Stomach smooth muscle (tissue), 2 donors: Measurements from ENCODE around the gene IL27RA.
"Not testable (repeated sequence)": the region's sequence is repeated elsewhere in the genome, so short reads cannot be mapped to it uniquely, and the experiment has no call there.

Experiments
- H3K27ac ChIP-seq: one replicate; pipeline ENCODE4 v1.7.0; 2013; ENCODE audit warnings: mild to moderate bottlenecking, low read length, inconsistent platforms
- H3K27me3 ChIP-seq, 2 donors: one replicate each; pipeline ENCODE4 v1.7.0; 2013; ENCODE audit warnings: low read length in 2 of 2; ENCODE audit not compliant: insufficient read depth in 2 of 2, control insufficient read depth in 1 of 2
- H3K36me3 ChIP-seq, 2 donors: one replicate each; pipeline ENCODE4 v1.7.0; 2013; ENCODE audit warnings: low read length in 2 of 2; ENCODE audit not compliant: control insufficient read depth in 2 of 2, insufficient read depth in 2 of 2
- H3K4me1 ChIP-seq: one replicate; pipeline ENCODE4 v1.7.0; 2013; ENCODE audit warnings: low read length; ENCODE audit not compliant: control insufficient read depth, insufficient read depth
- H3K4me3 ChIP-seq, 2 donors: one replicate each; pipeline ENCODE4 v1.7.0; 2013; ENCODE audit warnings: low read length in 2 of 2
- H3K9ac ChIP-seq, 2 donors: one replicate each; pipeline ENCODE4 v1.7.0; 2013; ENCODE audit warnings: low read length in 2 of 2, mild to moderate bottlenecking in 1 of 2
- H3K9me3 ChIP-seq, 2 donors: one replicate each; pipeline ENCODE4 v1.7.0; 2013; ENCODE audit warnings: low read length in 2 of 2; ENCODE audit not compliant: control insufficient read depth in 2 of 2
- donor health status: healthy.
- donor health status: Pancreatic carcinoma.

The IL27RA gene

DNA sequence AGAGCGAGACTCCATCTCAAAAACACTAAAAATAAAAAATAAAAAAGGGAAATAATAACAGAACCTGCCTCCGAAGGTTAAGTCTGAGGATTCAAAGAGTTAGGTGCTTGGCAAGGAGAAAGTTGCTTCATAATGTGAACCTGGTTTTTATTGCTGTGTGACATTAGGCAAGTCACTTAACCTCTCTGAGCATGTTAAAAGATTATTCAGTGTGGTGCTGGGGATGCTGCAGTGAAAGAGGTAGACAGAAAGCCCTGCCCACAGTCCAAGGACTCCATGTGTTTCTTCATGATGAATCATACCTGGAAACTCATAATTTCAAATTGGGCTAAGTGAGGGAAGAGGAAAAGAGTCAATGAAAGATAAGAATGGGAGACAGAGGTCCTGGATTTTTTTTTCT, 2.4 kb downstream of the IL27RA start:
- H3K4me1 ChIP-seq = peaks cover 10% of the 10 kb centered on the region
- no peak overlapping the region for H3K9ac ChIP-seq
- H3K27me3 ChIP-seq = peaks cover 11 to 13% of the 10 kb centered on the region in 2 donors
- no peak overlapping the region for H3K27ac ChIP-seq
- H3K4me3 ChIP-seq = no peak overlapping the region
- H3K9me3 ChIP-seq = no peaks in the 10 kb centered on the region
- no peaks in the 10 kb centered on the region for H3K36me3 ChIP-seq

DNA sequence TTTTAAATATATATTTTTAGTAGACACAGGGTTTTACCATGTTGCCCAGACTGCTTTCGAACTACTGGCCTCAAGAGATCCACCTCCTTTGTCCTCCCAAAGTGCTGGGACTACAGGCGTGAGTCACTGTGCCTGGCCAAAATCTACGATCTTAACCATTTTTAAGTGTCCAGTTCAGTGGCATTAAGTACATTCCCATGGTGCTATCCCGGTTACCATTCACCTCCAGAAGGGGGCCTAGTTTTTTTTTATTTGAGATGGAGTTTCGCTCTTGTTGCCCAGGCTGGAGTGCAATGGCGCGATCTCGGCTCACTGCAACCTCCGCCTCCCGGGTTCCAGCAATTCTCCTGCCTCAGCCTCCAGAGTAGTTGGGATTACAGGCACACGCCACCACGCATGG, 3.6 kb downstream of the IL27RA start:
- H3K36me3 ChIP-seq, H3K4me1 ChIP-seq, H3K9me3 ChIP-seq, H3K9ac ChIP-seq, H3K4me3 ChIP-seq, H3K27ac ChIP-seq: not testable (repeated sequence)
- H3K27me3 ChIP-seq = peaks cover 11% of the 10 kb centered on the region in 2 donors

DNA sequence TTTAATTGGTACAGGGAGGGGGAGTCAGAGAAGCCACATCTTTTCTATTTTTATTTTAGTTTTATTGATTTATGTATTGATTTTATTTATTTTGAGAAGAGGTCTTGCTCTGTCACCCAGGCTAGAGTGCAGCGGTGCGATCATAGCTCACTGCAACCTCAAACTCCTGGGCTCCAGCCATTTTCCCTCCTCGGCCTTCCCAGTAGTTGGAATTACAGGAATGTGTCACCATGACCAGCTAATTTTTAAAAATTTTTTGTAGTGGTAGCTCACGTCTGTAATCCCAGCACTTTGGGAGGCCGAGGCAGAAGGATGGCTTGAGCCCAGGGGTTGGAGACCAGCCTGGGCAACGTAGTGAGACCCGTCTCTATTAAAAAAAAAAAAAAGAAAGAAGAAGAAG, 4.1 kb downstream of the IL27RA start:
- H3K27me3 ChIP-seq = peaks cover 8% of the 10 kb centered on the region in 2 donors
- H3K4me3 ChIP-seq = no peak overlapping the region
- peaks cover 10% of the 10 kb centered on the region for H3K4me1 ChIP-seq
- H3K9me3 ChIP-seq = no peaks in the 10 kb centered on the region
- no peaks in the 10 kb centered on the region for H3K36me3 ChIP-seq
- no peak overlapping the region for H3K27ac ChIP-seq
- H3K9ac ChIP-seq = no peak overlapping the region

DNA sequence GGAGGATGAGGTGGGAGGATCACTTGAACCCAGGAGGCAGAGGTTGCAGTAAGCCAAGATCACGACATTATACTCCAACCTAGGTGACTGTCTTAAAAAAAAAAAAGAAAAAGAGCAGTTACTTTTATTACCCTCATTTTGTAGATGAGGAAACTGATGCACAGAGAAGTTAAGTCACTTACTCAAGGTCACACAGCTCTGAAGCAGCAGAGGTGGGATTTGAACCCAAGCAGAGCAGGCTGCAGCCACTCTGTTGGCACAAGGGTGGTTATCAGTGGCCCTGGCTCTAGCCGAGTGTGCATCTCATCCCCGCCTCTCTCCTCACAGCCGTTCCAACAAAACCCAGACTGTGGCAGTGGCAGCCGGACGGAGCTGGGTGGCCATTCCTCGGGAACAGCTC, 7.6 kb downstream of the IL27RA start:
- no peaks in the 10 kb centered on the region for H3K9me3 ChIP-seq
- no peaks in the 10 kb centered on the region for H3K27me3 ChIP-seq
- no peak overlapping the region for H3K9ac ChIP-seq
- no peaks in the 10 kb centered on the region for H3K4me1 ChIP-seq
- H3K4me3 ChIP-seq = no peak overlapping the region
- no peaks in the 10 kb centered on the region for H3K36me3 ChIP-seq
- no peak overlapping the region for H3K27ac ChIP-seq

DNA sequence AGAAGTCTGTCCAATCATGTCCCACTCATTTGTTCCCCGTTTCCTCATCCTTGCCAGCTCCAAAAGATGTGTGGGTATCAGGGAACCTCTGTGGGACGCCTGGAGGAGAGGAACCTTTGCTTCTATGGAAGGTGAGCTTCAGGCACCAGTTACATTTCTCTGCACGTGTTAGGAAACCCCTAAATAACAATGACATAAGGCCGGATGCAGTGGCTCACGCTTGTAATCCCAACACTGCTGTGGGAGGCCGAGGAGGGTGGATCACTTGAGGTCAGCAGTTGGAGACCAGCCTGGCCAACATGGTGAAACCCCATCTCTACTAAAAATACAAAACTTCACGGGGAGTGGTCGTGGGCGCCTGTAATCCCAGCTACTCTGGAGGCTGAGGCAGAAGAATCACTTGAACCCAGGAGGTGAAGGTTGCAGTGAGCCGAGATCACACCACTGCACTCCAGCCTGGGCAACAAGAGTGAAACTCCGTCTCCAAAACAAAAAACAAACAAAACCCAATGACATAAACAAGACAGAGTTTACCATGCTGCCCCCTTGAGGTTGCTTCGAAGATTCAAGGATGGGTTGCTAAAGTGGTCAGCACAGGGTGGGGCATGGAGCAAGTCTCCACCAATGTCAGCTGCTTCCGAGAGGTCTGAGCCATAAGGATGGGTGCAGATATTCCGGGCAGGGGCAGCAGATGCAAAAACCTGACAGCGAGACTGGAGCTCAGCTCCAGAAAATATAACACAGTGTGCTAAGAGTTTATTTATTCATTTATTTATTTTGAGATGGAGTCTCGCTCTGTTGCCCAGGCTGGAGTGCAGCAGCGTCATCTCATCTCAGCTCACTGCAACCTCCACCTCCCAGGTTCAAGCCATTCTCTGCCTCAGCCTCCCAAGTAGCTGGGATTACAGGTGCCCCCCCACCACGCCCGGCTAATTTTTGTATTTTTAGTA, 11.4 kb downstream of the IL27RA start:
- not testable (repeated sequence) for H3K4me3 ChIP-seq, H3K4me1 ChIP-seq, H3K36me3 ChIP-seq, H3K27ac ChIP-seq, H3K27me3 ChIP-seq, H3K9ac ChIP-seq, H3K9me3 ChIP-seq

DNA sequence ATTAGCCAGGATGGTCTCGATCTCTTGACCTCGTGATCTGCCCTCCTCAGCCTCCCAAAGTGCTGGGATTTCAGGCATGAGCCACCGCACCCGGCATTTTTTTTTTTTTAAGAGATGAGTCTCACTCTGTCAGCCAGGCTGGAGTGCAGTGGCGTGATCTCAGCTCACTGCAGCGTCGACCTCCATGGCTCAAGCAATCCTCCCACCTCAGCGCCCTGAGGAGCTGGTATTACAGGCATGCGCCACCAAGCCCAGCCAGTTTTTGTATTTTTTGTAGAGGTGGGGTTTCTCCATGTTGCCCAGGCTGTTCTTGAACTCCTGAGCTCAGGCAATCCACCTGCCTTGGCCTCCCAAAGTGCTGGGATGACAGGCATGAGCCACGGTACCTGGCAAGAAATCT, 16.3 kb downstream of the IL27RA start:
- H3K36me3 ChIP-seq, H3K27me3 ChIP-seq, H3K4me3 ChIP-seq, H3K9ac ChIP-seq, H3K9me3 ChIP-seq, H3K27ac ChIP-seq, H3K4me1 ChIP-seq: not testable (repeated sequence)

DNA sequence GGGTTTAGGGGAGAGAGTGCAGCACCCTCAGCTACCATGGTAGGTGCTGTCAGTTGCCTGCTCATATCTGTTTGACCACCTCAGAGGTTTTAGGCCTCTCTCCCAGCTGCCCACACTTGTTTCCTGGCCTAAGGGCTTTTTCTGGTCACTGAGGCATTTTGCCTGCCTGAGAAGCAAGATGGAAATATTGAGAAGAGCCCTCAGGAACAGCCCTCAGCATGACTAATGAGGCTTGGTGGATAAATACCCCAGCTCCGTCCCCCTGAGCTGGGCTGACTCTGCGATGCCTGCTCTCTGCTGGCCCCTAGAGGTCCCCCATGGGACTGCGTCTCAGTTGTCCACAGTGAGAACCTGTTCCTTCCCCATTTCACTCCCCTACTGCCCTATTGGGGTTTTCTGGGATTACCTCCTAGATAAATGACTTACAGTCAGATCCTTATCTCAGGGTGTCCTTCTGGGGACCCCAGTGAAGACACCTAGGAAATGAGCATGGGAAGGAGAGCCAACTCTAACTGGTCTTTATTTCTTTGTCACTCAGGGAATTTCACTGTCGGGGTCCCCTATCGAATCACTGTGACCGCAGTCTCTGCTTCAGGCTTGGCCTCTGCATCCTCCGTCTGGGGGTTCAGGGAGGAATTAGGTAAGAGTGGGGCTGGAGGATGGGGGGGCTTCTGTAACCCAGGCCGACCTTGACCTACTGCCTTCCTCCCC, 17.0 kb downstream of the IL27RA start:
- H3K4me3 ChIP-seq = no peak overlapping the region
- H3K27ac ChIP-seq = no peak overlapping the region
- no peaks in the 10 kb centered on the region for H3K4me1 ChIP-seq
- peaks cover 0 to 10% of the 10 kb centered on the region in 2 donors for H3K9me3 ChIP-seq
- H3K27me3 ChIP-seq = no peaks in the 10 kb centered on the region
- H3K9ac ChIP-seq = no peak overlapping the region
- H3K36me3 ChIP-seq = no peaks in the 10 kb centered on the region

DNA sequence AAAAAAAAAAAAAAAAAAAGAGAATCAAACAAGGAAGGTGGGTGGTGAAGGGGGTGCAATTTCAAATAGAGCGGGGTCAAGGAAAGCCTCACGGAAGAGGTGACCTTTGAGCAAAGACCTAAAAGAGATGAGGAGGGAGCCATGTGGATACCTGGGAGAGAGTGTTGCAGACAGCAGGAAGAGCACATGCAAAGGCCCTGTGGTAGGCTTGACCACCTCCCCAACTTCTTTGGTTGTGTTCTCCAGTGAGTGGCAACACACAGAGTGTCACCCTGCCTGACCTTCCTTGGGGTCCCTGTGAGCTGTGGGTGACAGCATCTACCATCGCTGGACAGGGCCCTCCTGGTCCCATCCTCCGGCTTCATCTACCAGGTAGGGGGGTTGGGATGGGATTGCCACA, 18.9 kb downstream of the IL27RA start:
- H3K36me3 ChIP-seq = no peaks in the 10 kb centered on the region
- no peak overlapping the region for H3K27ac ChIP-seq
- no peak overlapping the region for H3K4me3 ChIP-seq
- no peaks in the 10 kb centered on the region for H3K4me1 ChIP-seq
- H3K27me3 ChIP-seq = no peaks in the 10 kb centered on the region
- H3K9ac ChIP-seq = no peak overlapping the region
- peaks cover 0 to 10% of the 10 kb centered on the region in 2 donors for H3K9me3 ChIP-seq

DNA sequence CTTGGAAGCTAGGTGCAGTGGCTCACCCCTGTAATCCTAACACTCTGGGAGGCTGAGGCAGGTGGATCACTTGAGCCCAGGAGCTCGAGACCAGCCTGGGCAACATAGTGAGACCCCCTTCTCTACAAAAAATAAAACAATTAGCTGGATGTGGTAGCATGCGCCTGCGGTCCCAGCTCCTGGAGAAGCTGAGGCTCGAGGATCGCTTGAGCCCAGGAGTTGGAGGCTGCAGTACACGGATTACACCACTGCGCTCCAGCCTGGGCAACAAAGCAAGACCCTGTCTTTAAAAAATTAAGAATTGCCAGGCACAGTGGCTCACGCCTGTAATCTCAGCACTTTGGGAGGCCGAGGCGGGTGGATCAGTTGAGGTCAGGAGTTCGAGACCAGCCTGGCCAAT, 19.4 kb downstream of the IL27RA start:
- not testable (repeated sequence) for H3K4me1 ChIP-seq, H3K9me3 ChIP-seq, H3K9ac ChIP-seq, H3K4me3 ChIP-seq, H3K27ac ChIP-seq, H3K27me3 ChIP-seq, H3K36me3 ChIP-seq

DNA sequence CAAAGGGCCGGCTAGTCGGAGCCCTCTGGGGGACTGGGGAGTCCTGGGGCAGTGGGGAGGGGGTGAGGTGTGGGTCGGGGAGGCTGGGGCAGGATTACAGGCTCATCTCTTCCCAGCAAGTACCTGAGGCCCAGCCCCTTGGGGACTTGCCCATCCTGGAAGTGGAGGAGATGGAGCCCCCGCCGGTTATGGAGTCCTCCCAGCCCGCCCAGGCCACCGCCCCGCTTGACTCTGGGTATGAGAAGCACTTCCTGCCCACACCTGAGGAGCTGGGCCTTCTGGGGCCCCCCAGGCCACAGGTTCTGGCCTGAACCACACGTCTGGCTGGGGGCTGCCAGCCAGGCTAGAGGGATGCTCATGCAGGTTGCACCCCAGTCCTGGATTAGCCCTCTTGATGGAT, 20.4 kb downstream of the IL27RA start:
- Histone ChIP-seq H3K27ac (no peak overlapping the region), H3K27me3 (no peaks in the 10 kb centered on the region), H3K36me3 (no peaks in the 10 kb centered on the region), H3K9me3 (peaks cover 0 to 10% of the 10 kb centered on the region in 2 donors), H3K4me3 (no peak overlapping the region), H3K9ac (no peak overlapping the region), H3K4me1 (no peaks in the 10 kb centered on the region)

DNA sequence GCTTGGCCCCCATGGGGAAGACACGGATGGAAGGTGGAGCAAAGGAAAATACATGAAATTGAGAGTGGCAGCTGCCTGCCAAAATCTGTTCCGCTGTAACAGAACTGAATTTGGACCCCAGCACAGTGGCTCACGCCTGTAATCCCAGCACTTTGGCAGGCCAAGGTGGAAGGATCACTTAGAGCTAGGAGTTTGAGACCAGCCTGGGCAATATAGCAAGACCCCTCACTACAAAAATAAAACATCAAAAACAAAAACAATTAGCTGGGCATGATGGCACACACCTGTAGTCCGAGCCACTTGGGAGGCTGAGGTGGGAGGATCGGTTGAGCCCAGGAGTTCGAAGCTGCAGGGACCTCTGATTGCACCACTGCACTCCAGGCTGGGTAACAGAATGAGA, 20.9 kb downstream of the IL27RA start:
- Histone ChIP-seq H3K27me3 (no peaks in the 10 kb centered on the region), H3K36me3 (no peaks in the 10 kb centered on the region), H3K27ac (no peak overlapping the region)

More for the DNA sequence above, 20.9 kb downstream of the IL27RA start:
- Histone ChIP-seq H3K9me3 (peaks cover 0 to 10% of the 10 kb centered on the region in 2 donors), H3K4me1 (no peaks in the 10 kb centered on the region), H3K9ac (no peak overlapping the region), H3K4me3 (no peak overlapping the region)
